H1 (cell line): ENCODE data around the gene ITGAV. TPM values are rescaled to one million over a fixed set of nuclear protein-coding genes. Genes with fewer than 3 reads are reported as not detected.

Source experiments
- CTCF ChIA-PET: fragments of 300-600 bp; sonication (Branson Sonifier 250); formaldehyde crosslinking; loops from one replicate; lab custom pipeline; 2021; ENCODE audit not compliant: partially characterized antibody; lab: Charles Lee
- POLR2A ChIA-PET: fragments of 300-600 bp; sonication (Branson Sonifier 250); formaldehyde crosslinking; loops from one replicate; lab custom pipeline; 2021; ENCODE audit warnings: inconsistent platforms; ENCODE audit not compliant: partially characterized antibody; lab: Charles Lee
- DNase-seq, 2 experiments: peaks; one replicate each; pipeline versions ENCODE4 v3.0.0 to v3.0.0-alpha.2; 2010 to 2022; ENCODE audit warnings: low spot score in 2 of 2, low read depth in 1 of 2, mixed read lengths in 1 of 2
- FAIRE-seq: peaks from 2 replicates; lab custom pipeline; 2011; peaks lifted over from hg19 to GRCh38; lab: Jason Lieb, UNC
- H2AFZ ChIP-seq: 2 replicates; pipeline ENCODE4 v1.8.1; 2012; ENCODE audit warnings: low read length, inconsistent platforms
- H2AK5ac ChIP-seq: 2 replicates; pipeline ENCODE4 v1.6.1; 2013; ENCODE audit warnings: low read depth, low read length
- H2BK120ac ChIP-seq: replicated peaks from 2 replicates; pipeline ENCODE3; 2013; ENCODE audit warnings: low read depth, low read length, inconsistent platforms
- H2BK12ac ChIP-seq: 2 replicates; pipeline ENCODE4 v1.6.1; 2013; ENCODE audit warnings: low read depth, low read length
- H2BK15ac ChIP-seq: 2 replicates; pipeline ENCODE4 v1.6.1; 2013; ENCODE audit warnings: low read length
- H2BK20ac ChIP-seq: 2 replicates; pipeline ENCODE4 v1.6.1; 2013; ENCODE audit warnings: low read length
- H2BK5ac ChIP-seq: 2 replicates; pipeline ENCODE4 v1.6.1; 2013; ENCODE audit warnings: low read depth, low read length
- H3K14ac ChIP-seq: 2 replicates; pipeline ENCODE4 v1.6.1; 2013; ENCODE audit warnings: inconsistent platforms; ENCODE audit not compliant: insufficient read length
- H3K18ac ChIP-seq: 2 replicates; pipeline ENCODE4 v1.6.1; 2013; ENCODE audit warnings: low read length; ENCODE audit errors: extremely low read depth
- H3K23ac ChIP-seq: 2 replicates; pipeline ENCODE4 v1.6.1; 2013; ENCODE audit warnings: inconsistent platforms; ENCODE audit not compliant: insufficient read length
- H3K23me2 ChIP-seq: 2 replicates; pipeline ENCODE4 v1.6.1; 2013; ENCODE audit warnings: low read depth, low read length
- H3K27ac ChIP-seq: 2 replicates; pipeline ENCODE4 v1.6.1; 2011; ENCODE audit warnings: low read depth, low read length, inconsistent platforms
- H3K27me3 ChIP-seq, 4 experiments: replicated peaks in 1 of 4; 1 replicate in 1 of 4; 2 replicates in 3 of 4; pipeline versions ENCODE4 v1.6.1 to v1.8.1; 2011 to 2013; ENCODE audit warnings: low read length in 3 of 4, mild to moderate bottlenecking in 3 of 4, inconsistent platforms in 2 of 4, mixed read lengths in 2 of 4, moderate library complexity in 1 of 4; ENCODE audit not compliant: control insufficient read depth in 3 of 4, insufficient read depth in 3 of 4; ENCODE audit errors: extremely low read depth in 1 of 4
- H3K36me3 ChIP-seq, 4 experiments: 2 replicates each; pipeline versions ENCODE4 v1.6.1 to v1.8.1; 2011 to 2013; ENCODE audit warnings: mild to moderate bottlenecking in 4 of 4, low read length in 3 of 4, moderate library complexity in 2 of 4, control low read depth in 1 of 4, inconsistent platforms in 1 of 4; ENCODE audit not compliant: insufficient read depth in 4 of 4, control insufficient read depth in 2 of 4
- H3K4ac ChIP-seq: replicated peaks from 2 replicates; pipeline ENCODE3; 2013; ENCODE audit warnings: low read length, low read depth, mixed read lengths, inconsistent platforms; ENCODE audit not compliant: insufficient read length
- H3K4me1 ChIP-seq, 4 experiments: replicated peaks in 1 of 4; 1 replicate in 1 of 4; 2 replicates in 3 of 4; pipeline versions ENCODE4 v1.6.1 to v1.8.1; 2011 to 2013; ENCODE audit warnings: low read length in 3 of 4, inconsistent platforms in 2 of 4, mixed read lengths in 1 of 4; ENCODE audit not compliant: insufficient read depth in 4 of 4, control insufficient read depth in 3 of 4
- H3K4me2 ChIP-seq, 2 experiments: 2 replicates each; pipeline versions ENCODE4 v1.6.1 to v1.8.1; 2011 to 2013; ENCODE audit warnings: low read depth in 2 of 2, low read length in 2 of 2, control low read depth in 1 of 2, inconsistent platforms in 1 of 2, mild to moderate bottlenecking in 1 of 2; ENCODE audit not compliant: insufficient read depth in 1 of 2
- H3K4me3 ChIP-seq, 4 experiments: fragments of 200-600, 300-600 bp in 1 of 4; sonication (generic), shearing (Covaris generic), sonication (Bioruptor Twin) in 1 of 4; 2 replicates each; pipeline versions ENCODE4 v1.5.1 to v1.8.1; 2011 to 2016; ENCODE audit warnings: low read length in 4 of 4, low read depth in 3 of 4, control low read depth in 2 of 4, inconsistent platforms in 2 of 4, mild to moderate bottlenecking in 2 of 4, mixed read lengths in 1 of 4, moderate library complexity in 1 of 4; ENCODE audit not compliant: insufficient read depth in 2 of 4; ENCODE audit errors: extremely low read depth in 1 of 4
- H3K56ac ChIP-seq: replicated peaks from 2 replicates; pipeline ENCODE3; 2013; ENCODE audit warnings: low read depth, mild to moderate bottlenecking, mixed read lengths, low read length, inconsistent platforms; ENCODE audit not compliant: insufficient read length
- H3K79me1 ChIP-seq: 2 replicates; pipeline ENCODE4 v1.6.1; 2013; ENCODE audit warnings: low read depth, low read length, control low read depth
- H3K79me2 ChIP-seq, 2 experiments: 2 replicates each; pipeline versions ENCODE4 v1.6.1 to v1.8.1; 2012 to 2013; ENCODE audit warnings: low read length in 2 of 2, mild to moderate bottlenecking in 2 of 2, inconsistent platforms in 1 of 2; ENCODE audit not compliant: insufficient read depth in 2 of 2, control insufficient read depth in 1 of 2
- H3K9ac ChIP-seq, 4 experiments: replicated peaks in 1 of 4; 1 replicate in 1 of 4; 2 replicates in 3 of 4; pipeline versions ENCODE4 v1.6.1 to v1.8.1; 2011 to 2013; ENCODE audit warnings: low read depth in 3 of 4, low read length in 3 of 4, control low read depth in 2 of 4, mild to moderate bottlenecking in 2 of 4, moderate library complexity in 2 of 4, inconsistent platforms in 1 of 4; ENCODE audit errors: extremely low read depth in 1 of 4
- H3K9me3 ChIP-seq, 2 experiments: 2 replicates each; pipeline versions ENCODE4 v1.6.1 to v1.8.1; 2012 to 2013; ENCODE audit warnings: mild to moderate bottlenecking in 2 of 2, moderate library complexity in 2 of 2, control low read depth in 1 of 2, inconsistent platforms in 1 of 2, low read depth in 1 of 2, low read length in 1 of 2, mixed read lengths in 1 of 2; ENCODE audit not compliant: insufficient read depth in 2 of 2
- H4K20me1 ChIP-seq, 2 experiments: replicated peaks in 1 of 2; 2 replicates each; pipeline versions ENCODE3 to v1.8.1; 2011 to 2013; ENCODE audit warnings: inconsistent platforms in 2 of 2, low read length in 2 of 2, mild to moderate bottlenecking in 1 of 2; ENCODE audit not compliant: insufficient read depth in 2 of 2, control insufficient read depth in 1 of 2
- H4K5ac ChIP-seq: 2 replicates; pipeline ENCODE4 v1.6.1; 2013; ENCODE audit warnings: low read length, low read depth, mixed read lengths, inconsistent platforms; ENCODE audit not compliant: insufficient read length
- H4K8ac ChIP-seq: 2 replicates; pipeline ENCODE4 v1.8.0; 2013; ENCODE audit warnings: mild to moderate bottlenecking, moderate library complexity, low read length, inconsistent platforms; ENCODE audit not compliant: insufficient read depth; ENCODE audit errors: extremely low read depth
- H4K91ac ChIP-seq: replicated peaks from 2 replicates; pipeline ENCODE3; 2013; ENCODE audit warnings: low read length, mixed read lengths, inconsistent platforms; ENCODE audit not compliant: insufficient read length
- BACH1 ChIP-seq: IDR thresholded peaks from 2 replicates; pipeline ENCODE4 v1.6.1; 2012; ENCODE audit warnings: low read length, improper control_type of control experiment
- EGR1 ChIP-seq: IDR thresholded peaks from 2 replicates; pipeline ENCODE4 v1.6.1; 2011; ENCODE audit warnings: low read depth, low read length, borderline replicate concordance
- ZNF274 ChIP-seq: IDR thresholded peaks from 2 replicates; pipeline ENCODE4 v1.7.0; 2012; ENCODE audit warnings: low read length, borderline replicate concordance; ENCODE audit errors: extremely low read depth
- WGBS, 2 experiments: shearing (Covaris generic) in 1 of 2; methylation state at CpG; one replicate each; pipeline versions ENCODE4 v1.1.6 to v1.1.7; 2013 to 2015; ENCODE audit warnings: low lambda C conversion rate in 2 of 2, mixed read lengths in 2 of 2, inconsistent platforms in 1 of 2, low coverage in 1 of 2, missing lambda C conversion rate in 1 of 2; ENCODE audit not compliant: insufficient replicate concordance in 2 of 2, insufficient coverage in 1 of 2, insufficient read length in 1 of 2; ENCODE audit errors: extremely low coverage in 1 of 2, missing lambda C conversion rate in 1 of 2; 5-methylcytosine and 5-hydroxymethylcytosine counted together
- polyA plus RNA-seq, 7 experiments: library from polyadenylated mRNA; depleted of rRNA in 3 of 7; stranded (reverse) in 5 of 7; unstranded in 2 of 7; fragments of >200 nt in 5 of 7; fragments of 200-250 nt in 2 of 7; gene quantifications; 1 replicate in 5 of 7; 2 replicates in 1 of 7; 4 replicates in 1 of 7; pipeline versions ENCODE4 v1.2.1 to v1.2.3, GENCODE V29; 2011 to 2013; ENCODE audit warnings: missing spikeins in 2 of 7, mixed read lengths in 2 of 7
- total RNA-seq: library from RNA; stranded (reverse); fragmentation: NEBNext Ultra II Directional; extraction: Animal tissue kit (Norgen Biotek cat#: 25700); gene quantifications from 2 replicates; pipeline ENCODE4 v1.2.1, GENCODE V29; 2021

Gene ITGAV
- total and polyA plus RNA-seq, 2 of the 8 experiments (the other 6 are each of a cell fraction or from before 2014, with no cell fraction given): 11.7 to 42.4 TPM

DNA sequence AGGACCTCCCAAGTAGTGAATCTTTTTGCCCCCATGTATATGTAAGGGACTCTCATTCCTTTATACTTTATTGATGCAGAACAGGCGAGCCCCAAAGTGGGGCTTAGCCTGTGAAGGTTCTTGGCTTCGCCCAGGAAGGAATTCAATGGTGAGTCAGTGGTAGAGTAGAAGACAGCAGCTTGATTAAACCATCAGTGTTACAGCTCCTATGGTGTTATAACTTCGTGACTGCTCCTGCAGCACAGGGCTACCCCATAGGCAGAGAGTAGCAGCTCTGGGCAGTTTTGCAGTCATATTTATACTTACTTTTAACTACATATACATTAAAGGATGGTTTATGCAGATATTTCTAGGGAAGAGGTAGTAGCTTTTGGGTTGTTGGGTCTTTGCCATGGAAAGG lies 115.0 kb downstream of the ITGAV start:
- Histone ChIP-seq H2AK5ac (no peak overlapping the region), H3K9me3 (peaks cover 0 to 5% of the 10 kb centered on the region in 2 experiments; a peak in 1 of 4 replicates), H2BK20ac (no peak overlapping the region), H3K18ac (no peak overlapping the region), H2AFZ (no peak overlapping the region), H2BK15ac (no peak overlapping the region), H3K9ac (no peak overlapping the region; a peak in 1 of 7 replicates), H3K14ac (no peak overlapping the region), H3K4ac (no peak overlapping the region), H2BK12ac (no peak overlapping the region), H3K79me2 (peaks cover 0 to 28% of the 10 kb centered on the region in 2 experiments; a peak in 2 of 4 replicates), H3K23ac (no peak overlapping the region), H3K4me3 (no peak overlapping the region), H4K20me1 (peaks cover 0 to 2% of the 10 kb centered on the region in 2 experiments), H3K36me3 (no peaks in the 10 kb centered on the region), H2BK5ac (no peak overlapping the region), H4K8ac (no peak overlapping the region), H3K27ac (no peak overlapping the region), H3K56ac (no peak overlapping the region), H2BK120ac (no peak overlapping the region), H3K23me2 (no peaks in the 10 kb centered on the region), H4K5ac (no peak overlapping the region), H4K91ac (no peak overlapping the region), H3K79me1 (no peaks in the 10 kb centered on the region), H3K4me1 (no peaks in the 10 kb centered on the region), H3K4me2 (no peak overlapping the region), H3K27me3 (no peaks in the 10 kb centered on the region)
- DNase-seq: no peak
- CTCF ChIA-PET: interaction anchor here (0.6 to 1.1 kb wide), 3 partner anchors 10 to 792 kb away, joined by 3 read pairs; no protein-coding TSS in a partner anchor
- no peak for FAIRE-seq
- 94% methylated on average over 3 of the region's 3 CpGs; no CpG with 5 or more reads in 1 of the 2 experiments for WGBS, 2 experiments
- POLR2A ChIA-PET: interaction anchor here (1.6 kb wide), 1 partner anchor 10 kb away, joined by 5 read pairs; no protein-coding TSS in a partner anchor
- TF ChIP-seq BACH1: no peak
- TF ChIP-seq ZNF274: no peak
- no peak for TF ChIP-seq EGR1
